Raji (cell line): Measurements from ENCODE around the gene SUGCT.

Experiments used
- POLR2A ChIP-seq: IDR thresholded peaks from 2 replicates; pipeline ENCODE4 v1.6.1; 2011; ENCODE audit warnings: low read depth, low read length, control low read depth; ENCODE audit not compliant: insufficient read depth

Gene SUGCT

GRCh38 chr7:40827222-40828085 lies 692.6 kb downstream of the SUGCT start:
- TF ChIP-seq POLR2A, result no peak

GRCh38 chr7:40828686-40829600 lies 694.1 kb downstream of the SUGCT start:
- TF ChIP-seq POLR2A, result no peak

GRCh38 chr7:40833191-40833887 lies 698.5 kb downstream of the SUGCT start:
- no peak for TF ChIP-seq POLR2A

- no peak for TF ChIP-seq POLR2A
These were observed 699.1 kb downstream of the SUGCT start for GRCh38 chr7:40833888-40834234.

GRCh38 chr7:40836218-40836617 lies 701.4 kb downstream of the SUGCT start:
- TF ChIP-seq POLR2A, result no peak

GRCh38 chr7:40839881-40840280 lies 705.1 kb downstream of the SUGCT start:
- no peak for TF ChIP-seq POLR2A

GRCh38 chr7:40840990-40841389 lies 706.2 kb downstream of the SUGCT start:
- TF ChIP-seq POLR2A, result no peak

- no peak for TF ChIP-seq POLR2A
These were observed 707.8 kb downstream of the SUGCT start for GRCh38 chr7:40842641-40843040.

- no peak for TF ChIP-seq POLR2A
These were observed 708.7 kb downstream of the SUGCT start for GRCh38 chr7:40843338-40843985.

- TF ChIP-seq POLR2A, result no peak
These were observed 711.1 kb downstream of the SUGCT start for GRCh38 chr7:40845943-40846342.

GRCh38 chr7:40847921-40848320 lies 713.1 kb downstream of the SUGCT start:
- TF ChIP-seq POLR2A, result no peak

- no peak for TF ChIP-seq POLR2A
These were observed 713.9 kb downstream of the SUGCT start for GRCh38 chr7:40848541-40849221.

- TF ChIP-seq POLR2A, result no peak
These were observed 715.2 kb downstream of the SUGCT start for GRCh38 chr7:40850017-40850416.

- TF ChIP-seq POLR2A, result no peak
These were observed 716.2 kb downstream of the SUGCT start for GRCh38 chr7:40851001-40851400.
